HG03175 (cell line): Measurements from ENCODE around the gene FAM210A.
"Not testable (repeated sequence)": the region's sequence is repeated elsewhere in the genome, so short reads cannot be mapped to it uniquely, and the experiment has no call there.

Experiments used
- ATAC-seq: cut with Tn5 transposase; IDR thresholded peaks from one replicate; pipeline ENCODE4 v1.9.1; 2021; ENCODE audit warnings: mild to moderate bottlenecking, moderate library complexity; ENCODE audit not compliant: unreplicated experiment

Gene FAM210A

DNA sequence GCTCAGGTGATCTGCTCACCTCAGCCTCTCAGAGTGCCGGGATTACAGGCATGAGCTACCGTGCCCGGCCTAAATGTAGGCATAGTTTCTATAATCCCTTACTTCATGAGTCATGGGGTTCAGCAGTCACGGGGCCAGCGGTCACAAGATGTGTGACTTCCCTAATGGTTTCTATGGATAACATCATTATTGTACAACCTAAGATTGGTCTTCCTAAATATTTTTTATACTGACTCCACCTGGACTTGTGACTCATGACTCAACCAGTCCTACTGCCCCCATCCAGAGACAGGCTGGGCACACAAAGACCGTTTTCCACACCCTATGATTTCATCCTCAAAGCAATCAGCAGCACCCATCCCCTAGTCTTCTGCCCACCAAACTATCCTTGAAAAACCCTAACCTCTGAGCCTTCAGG is 15.9 kb downstream of the FAM210A start:
- no peak for ATAC-seq

DNA sequence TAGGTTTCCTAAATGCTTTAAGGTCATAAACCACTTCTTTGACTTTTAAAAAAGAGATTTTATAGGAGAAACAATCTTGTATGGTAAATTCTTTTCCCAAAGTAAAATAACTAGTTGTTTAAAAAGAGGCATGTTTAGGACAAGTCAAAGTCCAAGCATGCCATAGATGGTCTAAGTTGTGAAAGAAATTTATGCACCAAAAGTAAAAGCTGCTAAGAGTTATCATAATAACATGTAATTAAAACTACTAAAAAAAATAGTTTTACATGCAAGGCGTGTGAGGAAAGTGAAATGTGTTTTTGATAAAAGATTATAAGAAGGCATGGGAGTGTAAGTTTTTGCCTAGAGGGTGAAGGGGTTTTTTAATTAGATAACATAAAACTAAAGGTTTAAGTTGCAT is 22.5 kb downstream of the FAM210A start:
- ATAC-seq, result no peak

DNA sequence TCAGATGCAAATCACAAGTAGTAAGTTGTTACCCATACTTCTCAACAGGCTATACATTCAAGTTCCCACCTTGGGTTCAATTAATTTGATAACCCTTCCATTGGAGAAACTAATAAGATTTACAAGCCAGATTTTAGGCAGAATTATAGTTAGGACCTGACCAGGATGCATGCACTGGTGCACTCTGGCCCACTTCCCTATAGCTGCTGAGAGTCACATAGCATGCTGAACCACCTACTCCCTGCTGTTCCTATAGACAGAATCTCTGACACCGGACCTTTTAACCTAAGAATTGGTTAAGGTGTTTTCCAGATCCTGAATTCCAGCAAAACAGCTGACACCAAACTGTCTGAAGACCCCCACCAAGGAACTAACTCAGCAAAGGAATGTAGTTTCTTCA is 26.2 kb downstream of the FAM210A start:
- ATAC-seq, result no peak

DNA sequence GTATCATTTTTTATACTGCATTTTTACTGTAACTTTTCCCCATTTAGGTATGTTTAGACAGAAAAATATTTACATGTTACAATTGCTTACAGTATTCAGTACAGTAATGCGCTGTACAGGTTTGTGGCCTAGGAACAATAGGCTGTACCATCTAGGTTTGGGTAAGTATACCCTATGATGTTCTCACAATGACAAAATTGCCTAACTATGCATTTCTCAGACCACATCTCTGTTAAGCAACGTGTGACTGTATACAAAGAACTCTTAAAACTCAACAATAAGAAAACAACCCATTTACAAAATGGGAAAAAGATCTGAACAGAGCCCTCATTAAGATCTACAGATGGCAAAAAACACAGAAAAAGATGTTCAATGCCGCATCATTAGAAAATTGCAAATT is 29.4 kb downstream of the FAM210A start:
- ATAC-seq, result no peak

DNA sequence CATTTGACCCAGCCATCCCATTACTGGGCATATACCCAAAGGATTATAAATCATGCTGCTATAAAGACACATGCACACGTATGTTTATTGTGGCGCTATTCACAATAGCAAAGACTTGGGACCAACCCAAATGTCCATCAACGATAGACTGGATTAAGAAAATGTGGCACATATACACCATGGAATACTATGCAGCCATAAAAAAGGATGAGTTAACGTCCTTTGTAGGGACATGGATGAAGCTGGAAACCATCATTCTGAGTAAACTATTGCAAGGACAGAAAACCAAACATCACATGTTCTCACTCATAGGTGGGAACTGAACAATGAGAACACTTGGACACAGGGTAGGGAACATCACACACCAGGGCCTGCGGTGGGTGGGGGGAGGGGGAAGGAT is 31.0 kb downstream of the FAM210A start:
- not testable (repeated sequence) for ATAC-seq

DNA sequence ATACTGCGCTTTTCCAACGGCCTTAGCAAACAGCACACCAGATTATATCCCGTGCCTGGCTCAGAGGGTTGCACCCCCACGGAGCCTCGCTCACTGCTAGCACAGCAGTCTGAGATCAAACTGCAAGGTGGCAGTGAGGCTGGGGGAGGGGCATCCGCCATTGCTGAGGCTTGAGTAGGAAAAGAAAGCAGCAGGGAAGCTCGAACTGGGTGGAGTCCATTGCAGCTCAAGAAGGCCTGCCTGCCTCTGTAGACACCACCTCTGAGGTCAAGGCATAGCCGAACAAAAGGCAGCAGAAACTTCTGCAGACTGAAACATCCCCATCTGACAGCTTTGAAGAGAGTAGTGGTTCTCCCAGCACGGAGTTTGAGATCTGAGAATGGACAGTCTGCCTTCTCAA is 36.3 kb downstream of the FAM210A start:
- ATAC-seq, result not testable (repeated sequence)

DNA sequence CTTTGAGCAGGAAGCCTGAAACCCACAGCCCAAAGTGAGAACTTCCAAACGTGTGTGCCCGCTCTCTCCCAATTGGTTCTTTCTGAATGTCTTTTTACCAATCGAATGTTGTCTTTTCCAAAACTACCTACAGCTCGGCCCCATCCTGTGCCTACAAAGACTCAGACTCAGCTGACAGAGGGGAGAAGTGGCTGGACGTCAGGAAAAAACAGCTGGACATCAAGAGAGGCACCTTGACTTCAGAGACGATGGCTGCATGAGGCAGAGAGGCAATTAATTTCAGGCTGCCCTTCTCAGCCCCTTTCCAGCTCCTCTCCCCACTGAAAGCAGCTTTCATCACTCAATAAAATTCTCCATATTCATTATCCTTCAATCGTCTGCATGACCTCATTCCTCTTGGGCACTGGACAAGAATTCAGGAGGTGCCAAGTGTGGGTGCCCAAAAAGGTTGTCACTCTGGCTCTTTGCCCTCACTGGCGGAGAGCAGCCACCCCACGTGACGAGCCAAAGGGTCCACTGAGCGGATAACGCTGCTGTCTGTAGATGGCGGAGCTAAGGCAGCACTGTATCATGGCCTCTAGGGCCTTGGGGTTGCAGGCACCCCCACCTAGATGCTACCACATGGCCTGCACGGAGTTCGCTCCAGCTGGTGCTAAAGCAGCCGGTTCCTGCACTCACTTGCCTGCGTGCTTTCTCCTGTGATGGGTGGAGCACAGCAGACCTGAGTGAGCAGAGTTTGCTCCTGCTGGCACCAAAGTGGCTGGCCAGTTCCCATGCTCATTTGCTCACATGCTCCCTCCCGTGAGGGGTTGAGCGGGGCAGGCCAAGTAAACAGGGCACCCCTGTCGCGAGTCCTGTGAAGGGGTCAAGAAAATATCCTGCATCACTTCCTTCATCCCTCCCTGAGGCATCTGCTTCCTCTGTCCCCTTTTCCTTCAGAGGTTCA is 37.9 kb downstream of the FAM210A start:
- no peak for ATAC-seq

DNA sequence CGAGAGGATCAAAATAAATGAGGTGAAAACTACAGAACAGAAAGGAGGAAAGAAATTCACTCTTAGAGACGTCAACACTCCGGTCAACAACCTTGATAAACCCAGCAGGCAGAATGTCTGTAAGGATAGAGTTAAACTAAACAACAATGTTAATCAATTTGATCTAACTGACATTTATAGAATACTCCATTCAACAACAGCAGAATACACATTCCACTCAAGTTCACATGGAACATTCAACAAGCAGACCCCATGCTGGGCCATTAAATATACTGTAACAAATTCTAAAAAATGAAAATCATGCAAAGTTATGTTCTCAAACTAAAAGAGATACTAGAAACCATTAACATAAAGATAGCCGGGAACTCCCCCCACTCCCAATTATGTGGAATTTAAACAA is 41.8 kb downstream of the FAM210A start:
- ATAC-seq, result no peak

DNA sequence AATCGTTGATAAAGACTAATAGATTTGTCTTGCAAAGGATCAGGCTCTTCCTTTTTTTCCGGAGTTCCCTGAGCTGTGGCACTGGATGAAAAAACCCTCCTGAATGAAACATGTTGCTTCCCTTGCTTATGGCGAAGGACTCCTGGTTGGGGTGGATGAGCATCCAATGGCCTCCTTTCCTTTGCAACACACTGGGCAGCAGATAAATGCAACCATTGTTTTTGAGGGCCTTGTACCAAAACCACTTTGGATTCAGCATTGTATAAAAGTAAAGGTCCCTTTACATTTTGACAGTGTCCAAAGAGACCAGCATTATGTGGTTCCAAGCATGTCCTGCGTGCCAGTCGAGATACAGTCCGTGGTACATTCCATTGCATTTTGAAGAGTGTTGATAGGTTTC is 44.7 kb downstream of the FAM210A start:
- ATAC-seq, result no peak

DNA sequence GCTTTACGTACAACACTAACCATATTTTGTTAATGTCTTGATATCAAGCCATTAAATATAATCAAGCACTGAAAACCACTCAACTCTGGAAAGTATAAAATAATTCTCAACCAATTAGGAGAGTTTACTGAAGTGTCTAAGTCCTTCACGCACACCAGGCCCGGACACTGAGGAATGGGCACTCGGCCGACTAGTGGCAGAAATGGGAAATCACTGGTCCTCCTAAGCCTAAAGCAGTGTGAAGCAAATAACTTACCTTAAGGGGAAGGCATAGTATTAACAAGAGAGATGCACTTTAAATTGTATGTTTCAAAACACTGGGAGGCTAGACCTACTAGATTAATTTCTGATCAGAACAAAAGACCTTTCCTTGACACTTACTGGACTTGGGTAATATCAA is 45.7 kb downstream of the FAM210A start:
- no peak for ATAC-seq

DNA sequence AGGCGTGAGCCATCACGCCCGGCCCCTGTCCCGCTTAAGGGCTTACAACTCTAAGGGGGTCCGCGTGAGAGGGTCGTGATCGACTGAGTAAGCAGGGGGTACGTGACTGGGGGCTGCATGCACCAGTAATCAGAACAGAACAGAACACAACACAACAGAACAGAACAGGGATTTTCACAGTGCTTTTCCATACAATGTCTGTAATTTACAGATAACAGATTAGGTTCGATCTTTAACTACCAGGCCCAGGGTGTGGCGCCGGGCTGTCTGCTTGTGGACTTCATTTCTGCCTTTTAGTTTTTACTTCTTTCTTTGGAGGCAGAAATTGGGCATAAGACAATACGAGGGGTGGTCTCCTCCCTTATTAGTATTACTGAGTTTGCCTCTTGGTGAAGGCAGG is 49.0 kb downstream of the FAM210A start:
- not testable (repeated sequence) for ATAC-seq

DNA sequence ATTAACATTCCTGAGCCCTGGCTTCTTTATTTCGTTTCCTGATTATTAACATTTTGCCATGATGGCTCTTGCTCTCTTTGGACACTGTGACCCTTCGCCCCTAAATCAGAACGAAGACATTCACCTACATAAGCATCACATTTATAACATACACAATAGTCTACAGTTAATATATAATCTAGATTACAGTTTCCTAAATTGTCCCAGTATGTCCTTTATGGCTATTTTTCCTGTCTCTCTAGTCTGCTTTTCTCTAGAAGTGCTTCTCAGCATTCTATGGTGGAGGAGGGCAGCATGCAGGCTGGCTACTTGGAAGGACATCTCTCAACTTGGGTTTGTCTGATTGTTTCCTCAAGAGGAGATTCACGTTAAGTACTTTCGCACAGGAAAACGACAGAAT is 49.9 kb downstream of the FAM210A start:
- no peak for ATAC-seq

DNA sequence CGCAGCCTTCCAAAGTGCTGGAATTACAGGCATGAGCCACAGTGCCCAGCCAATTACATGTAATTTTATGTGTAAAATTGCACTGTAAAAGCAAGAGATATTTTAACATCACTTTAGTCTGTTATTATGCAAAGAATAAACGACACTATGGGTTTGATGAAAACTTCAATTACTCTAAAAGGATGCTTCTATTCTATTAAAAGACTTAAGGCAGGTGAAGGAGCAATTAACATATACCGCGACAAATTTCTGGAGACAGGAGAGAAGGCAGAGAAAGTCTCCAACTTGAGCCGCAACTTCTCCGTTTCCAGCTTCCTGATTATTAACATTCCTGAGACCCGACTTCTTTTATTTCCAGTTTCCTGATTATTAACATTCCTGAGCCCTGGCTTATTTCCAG is 53.7 kb downstream of the FAM210A start:
- ATAC-seq, result no peak

DNA sequence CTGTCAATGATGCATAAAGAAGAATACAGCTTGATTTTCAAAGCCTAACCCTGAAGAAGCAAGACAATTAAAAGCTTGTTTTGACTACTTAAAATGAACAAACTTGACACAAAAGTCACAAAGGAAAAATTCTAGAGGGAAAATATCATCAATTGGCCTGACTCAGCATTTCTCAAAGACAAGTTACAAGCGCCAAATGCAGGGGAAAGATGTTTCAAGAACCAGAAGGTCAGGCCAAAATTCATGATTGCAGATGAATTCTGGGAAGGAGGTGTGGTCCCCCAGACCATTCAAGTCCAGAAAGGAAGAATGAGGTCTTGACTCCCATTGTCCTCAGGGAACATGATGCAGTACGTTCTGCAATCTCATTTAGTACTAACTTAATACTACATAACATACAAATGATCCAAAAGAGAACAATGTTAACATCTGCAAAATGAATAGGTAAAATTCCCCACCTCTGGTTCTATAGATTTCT is 64.5 kb downstream of the FAM210A start:
- ATAC-seq, result no peak

DNA sequence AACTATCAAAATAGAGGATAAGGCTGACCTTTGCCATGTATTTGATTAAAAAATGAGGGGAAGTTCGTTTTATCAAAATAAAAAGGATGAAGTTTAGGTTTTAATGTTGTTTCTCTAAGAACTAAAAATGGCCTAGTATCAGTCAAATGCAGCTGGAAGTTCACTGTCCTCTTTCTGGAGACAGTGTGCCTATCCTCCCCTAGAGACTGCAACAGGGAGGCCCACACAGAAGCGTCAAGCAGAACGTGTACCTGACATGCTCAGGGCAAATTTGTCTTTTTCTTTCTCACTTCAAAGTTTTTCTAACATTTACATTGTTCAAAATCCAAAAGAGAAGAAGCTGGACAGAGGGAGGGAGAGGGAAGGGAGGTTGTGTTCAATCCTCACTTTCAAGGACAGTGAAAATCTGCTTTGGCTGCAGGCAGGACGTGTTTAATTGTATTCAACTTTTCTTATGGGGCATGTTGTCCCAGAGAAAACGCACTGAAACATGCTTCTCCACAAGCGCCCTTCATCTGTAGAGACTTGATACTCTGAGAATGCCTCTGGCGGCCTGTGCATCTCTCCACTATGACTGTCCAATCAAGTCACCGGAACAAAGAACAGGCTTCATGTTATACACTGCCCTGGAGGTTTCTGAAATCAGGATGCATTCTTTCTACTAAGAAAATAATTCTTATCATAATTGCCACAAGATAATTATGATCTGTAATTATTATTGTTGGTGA is 65.1 kb downstream of the FAM210A start:
- no peak for ATAC-seq

DNA sequence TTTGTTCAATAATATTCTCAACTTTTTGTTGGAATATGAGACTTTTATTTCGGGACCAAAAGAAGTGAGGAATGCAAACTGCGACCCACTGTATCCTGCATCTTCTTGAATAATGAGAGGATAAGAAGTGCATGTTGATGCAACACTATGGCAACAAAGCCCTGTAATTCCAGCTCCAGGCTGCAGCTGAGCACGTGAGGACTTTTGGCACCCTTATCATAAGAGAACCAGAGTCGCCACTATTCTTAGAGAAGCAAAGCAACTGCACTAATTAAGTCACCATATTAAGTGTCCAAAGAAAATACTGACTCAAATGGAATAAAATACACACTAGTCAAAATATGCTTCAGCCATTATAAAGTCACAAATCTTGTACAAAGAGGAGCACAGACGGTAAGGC is 65.8 kb downstream of the FAM210A start:
- no peak for ATAC-seq

DNA sequence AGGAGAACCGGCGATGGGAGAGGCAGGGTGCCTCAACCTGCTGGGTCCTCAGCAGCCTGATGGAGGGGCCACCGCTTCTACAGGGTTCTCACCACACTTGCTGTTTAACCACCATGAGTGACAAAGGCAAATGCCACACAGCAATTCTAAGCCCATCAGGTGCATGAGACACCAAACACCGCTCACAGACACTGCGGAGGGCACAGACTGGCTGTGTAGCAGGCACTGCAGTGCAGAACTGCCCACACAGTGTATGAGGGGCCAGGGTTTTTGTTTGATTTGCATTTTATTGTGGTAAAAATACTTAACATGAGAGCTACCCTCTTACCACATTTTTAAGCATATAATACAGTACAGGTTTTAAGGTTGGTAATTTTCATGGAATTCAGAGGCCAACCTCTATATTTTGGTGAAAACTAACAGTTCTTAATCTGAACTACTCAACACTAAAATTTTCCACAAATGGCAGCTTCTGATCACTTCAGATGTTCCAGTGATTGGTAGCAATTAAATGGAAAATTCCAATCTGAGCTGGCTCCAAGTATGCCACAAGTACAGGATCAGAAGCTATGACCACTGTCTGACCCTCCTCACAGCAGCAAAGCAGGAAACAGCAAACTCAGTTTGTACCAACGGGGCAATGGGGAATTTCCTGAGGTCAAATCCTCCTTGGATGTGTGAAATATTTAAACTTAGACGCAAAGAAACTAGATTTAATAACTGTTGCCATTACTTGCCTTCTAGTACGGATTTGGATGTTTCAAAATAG is 67.7 kb downstream of the FAM210A start:
- no peak for ATAC-seq

DNA sequence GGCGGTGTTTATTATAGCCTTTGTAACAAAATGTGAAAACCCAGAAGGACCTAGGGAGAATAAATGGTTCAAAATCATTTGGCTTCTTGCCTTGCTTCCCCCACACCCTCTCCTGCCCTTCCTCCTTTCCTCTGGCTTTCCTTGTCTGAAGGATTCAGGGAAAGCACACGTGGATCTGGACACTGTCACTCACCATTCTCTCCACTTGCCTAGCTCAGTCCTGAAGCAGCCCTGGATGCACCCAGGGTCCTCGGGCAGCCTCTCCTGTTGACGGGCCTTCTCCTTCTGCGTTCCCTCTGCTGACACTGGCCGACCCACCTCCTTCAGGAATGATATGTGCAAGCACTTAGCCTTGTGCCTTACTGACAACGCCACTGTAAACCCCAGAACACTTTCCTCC is 68.4 kb downstream of the FAM210A start:
- no peak for ATAC-seq

DNA sequence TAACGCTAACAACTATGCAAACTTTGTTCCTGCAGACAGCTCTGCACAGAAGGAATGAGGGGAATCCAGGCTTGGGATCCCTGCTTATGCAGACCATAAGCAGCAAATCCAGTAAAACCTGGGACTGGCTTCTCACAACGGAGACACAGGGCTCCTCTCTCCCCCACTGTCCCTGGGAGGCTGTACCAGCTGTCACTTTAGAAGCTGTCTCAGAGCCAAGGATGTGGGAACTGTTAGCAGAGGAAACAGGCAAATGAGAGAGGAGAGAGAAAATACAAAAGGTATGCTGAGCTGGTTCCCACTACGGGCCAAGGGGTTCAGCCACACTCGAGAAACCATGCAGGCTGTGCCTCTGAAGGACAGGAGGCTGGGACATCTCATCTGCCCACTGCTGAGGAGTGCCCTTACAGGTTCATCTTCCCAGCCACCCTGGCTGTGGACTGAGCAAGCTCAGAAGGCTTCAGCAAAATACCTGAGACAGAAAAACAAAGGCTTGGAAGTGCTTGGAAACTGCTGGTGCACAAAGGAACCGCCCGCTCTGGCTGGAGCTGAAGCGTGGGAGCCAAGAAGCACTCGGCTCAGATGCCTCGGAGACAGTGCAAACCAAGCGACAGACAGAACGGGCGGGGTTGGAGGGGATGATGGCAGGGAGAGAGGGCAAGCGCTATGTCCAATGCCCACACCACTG is 72.5 kb downstream of the FAM210A start:
- ATAC-seq, result no peak
